HG03196 (cell line): ENCODE data around the gene DDIT4.

Experiments
- ATAC-seq: cut with Tn5 transposase; IDR thresholded peaks from one replicate; pipeline ENCODE4 v1.9.1; 2021; ENCODE audit not compliant: unreplicated experiment

Gene DDIT4

GRCh38 chr10:72315054-72315453, 41.3 kb downstream of the DDIT4 start:
- no peak for ATAC-seq

GRCh38 chr10:72315611-72316385, 42.1 kb downstream of the DDIT4 start:
- ATAC-seq, result no peak

GRCh38 chr10:72316386-72316700, 42.6 kb downstream of the DDIT4 start:
- no peak for ATAC-seq

GRCh38 chr10:72316748-72317435, 43.2 kb downstream of the DDIT4 start:
- no peak for ATAC-seq

- ATAC-seq, result no peak
Observed at GRCh38 chr10:72318418-72319262, 44.9 kb downstream of the DDIT4 start.

GRCh38 chr10:72319416-72320254, 45.9 kb downstream of the DDIT4 start:
- peak; percentile 55 for ATAC-seq

- peak; percentile 72 for ATAC-seq
Observed at GRCh38 chr10:72320676-72321247, 47.0 kb downstream of the DDIT4 start.

GRCh38 chr10:72321248-72322029, 47.7 kb downstream of the DDIT4 start:
- ATAC-seq, result no peak

GRCh38 chr10:72322030-72322279, 48.2 kb downstream of the DDIT4 start:
- ATAC-seq, result no peak

- ATAC-seq, result no peak
Observed at GRCh38 chr10:72322280-72323058, 48.7 kb downstream of the DDIT4 start.

- no peak for ATAC-seq
Observed at GRCh38 chr10:72323108-72323749, 49.5 kb downstream of the DDIT4 start.

- no peak for ATAC-seq
Observed at GRCh38 chr10:72323771-72324191, 50.1 kb downstream of the DDIT4 start.
